Psoas muscle (tissue), 8 donors: ENCODE results near the gene ARSA. TPM values are rescaled to one million over a fixed set of nuclear protein-coding genes. Genes with fewer than 3 reads are reported as not detected.

Source experiments
- ATAC-seq, 4 donors: fragments of 200-7000 bp; cut with Tn5 transposase; one replicate each; pipeline ENCODE4 v1.9.1; 2020; ENCODE audit warnings: moderate library complexity in 3 of 4, mild to moderate bottlenecking in 2 of 4
- DNase-seq, 2 donors: peaks; one replicate each; pipeline ENCODE4 v3.0.0-alpha.2; 2020
- H3K27ac ChIP-seq: fragments of 200-600 bp; one replicate; pipeline ENCODE4 v1.8.0; 2022
- H3K27me3 ChIP-seq, 3 donors: fragments of 200-600 bp in 1 of 3; one replicate each; pipeline versions ENCODE4 v1.6.1 to v1.8.0; 2013 to 2022; ENCODE audit warnings: low read length in 2 of 3, mild to moderate bottlenecking in 2 of 3, moderate library complexity in 1 of 3; ENCODE audit not compliant: insufficient read depth in 3 of 3
- H3K36me3 ChIP-seq, 2 donors: fragments of 200-600 bp in 1 of 2; one replicate each; pipeline versions ENCODE4 v1.6.1 to v1.8.0; 2013 to 2022; ENCODE audit warnings: low read depth in 1 of 2, mild to moderate bottlenecking in 1 of 2, moderate library complexity in 1 of 2; ENCODE audit not compliant: insufficient read depth in 1 of 2
- H3K4me1 ChIP-seq: fragments of 200-600 bp; one replicate; pipeline ENCODE4 v1.8.0; 2022
- H3K4me3 ChIP-seq: fragments of 200-600 bp; one replicate; pipeline ENCODE4 v1.8.0; 2022; ENCODE audit warnings: mild to moderate bottlenecking
- H3K9me3 ChIP-seq: fragments of 200-600 bp; one replicate; pipeline ENCODE4 v1.8.0; 2022
- CTCF ChIP-seq: fragments of 200-600 bp; IDR thresholded peaks from one replicate; pipeline ENCODE4 v1.8.0; 2022; ENCODE audit warnings: antibody characterized with exemption
- WGBS, 3 donors: extraction: QIAGEN DNeasy Blood & Tissue Kit; methylation state at CpG; one replicate each; pipeline versions ENCODE4 v1.1.6 to v1.1.7; 2013; 5-methylcytosine and 5-hydroxymethylcytosine counted together
- intact Hi-C, 2 donors: fragments of 100-400 bp; cut with DNase I; formaldehyde crosslinking; loops; one replicate each; pipeline versions ENCODE4 v1.11.0 to v1.14.2; 2022
- polyA plus RNA-seq, 3 donors: library from polyadenylated mRNA; stranded (reverse); fragments of 200-250 nt; gene quantifications; one replicate each; pipeline ENCODE4 v1.2.3, GENCODE V29; 2013
- total RNA-seq, 4 donors: library from RNA; stranded (reverse); fragmentation: NEBNext Ultra II Directional in 2 of 4; extraction: Animal tissue kit (Norgen Biotek cat#: 25700) in 2 of 4; gene quantifications; one replicate each; pipeline versions ENCODE4 v1.2.1 to v1.2.4, GENCODE V29; 2021 to 2023
- donor health status: healthy with polysubstance abuse.
- donor health status: DM: no; HTN: no; CAD: no; lungs with moderate emphysema.
- donor health status: Bipolar disorder and iron deficiency.
- donor health status: healthy.
- donor health status: DM: yes; HTN: yes; CAD: no.
- donor health status: DM: no; HTN: no; CAD: no.
- donor health status: DM: no; HTN: no; CAD: no.
- donor health status: DM: yes; HTN: yes; CAD: no.

Gene ARSA
- total and polyA plus RNA-seq, 7 donors, result 8.3 to 13.6 (median 9.8) TPM

- H3K9me3 ChIP-seq, result no peaks in the 10 kb centered on the region
- intact Hi-C loops, result no loop called here
- DNase-seq (no peak), ATAC-seq (peak in 3 of 4 donors; percentile 6 to 20 (median 11))
- peak overlapping the region; percentile 49 for H3K27ac ChIP-seq
- peak overlapping the region; percentile 8 for H3K4me3 ChIP-seq
- no peaks in the 10 kb centered on the region for H3K36me3 ChIP-seq
- 56 to 69% (median 69%) methylated on average over 7 to 8 of the region's 8 CpGs for WGBS, 3 donors
- H3K4me1 ChIP-seq, result no peaks in the 10 kb centered on the region
- no peak for TF ChIP-seq CTCF
- H3K27me3 ChIP-seq, result peaks cover 0 to 62% (median 12%) of the 10 kb centered on the region in 3 donors
Observed at GRCh38 chr22:50672041-50672440, 44.1 kb upstream of the ARSA start.

GRCh38 chr22:50671641-50672040 is 43.7 kb upstream of the ARSA start:
- WGBS, 3 donors, result 55 to 65% (median 64%) methylated on average over 11 of the region's 11 CpGs
- intact Hi-C loops, result no loop called here
- ATAC-seq, result peak in 2 of 4 donors; percentile 29 to 36
- H3K4me1 ChIP-seq, result no peaks in the 10 kb centered on the region
- no peak overlapping the region for H3K4me3 ChIP-seq
- TF ChIP-seq CTCF, result no peak
- peak overlapping the region; percentile 49 for H3K27ac ChIP-seq
- peaks cover 0 to 58% (median 12%) of the 10 kb centered on the region in 3 donors for H3K27me3 ChIP-seq
- H3K36me3 ChIP-seq, result no peaks in the 10 kb centered on the region
- no peaks in the 10 kb centered on the region for H3K9me3 ChIP-seq
- no peak for DNase-seq

GRCh38 chr22:50670914-50671538 is 43.1 kb upstream of the ARSA start:
- ATAC-seq (no peak), DNase-seq (no peak)
- intact Hi-C loops, result no loop called here
- Histone ChIP-seq H3K27ac (peak overlapping the region; percentile 49), H3K36me3 (no peaks in the 10 kb centered on the region), H3K27me3 (peaks cover 0 to 55% (median 9%) of the 10 kb centered on the region in 3 donors), H3K4me1 (no peaks in the 10 kb centered on the region), H3K9me3 (no peaks in the 10 kb centered on the region), H3K4me3 (no peak overlapping the region)
- no peak for TF ChIP-seq CTCF
- WGBS, 3 donors, result 59 to 65% (median 64%) methylated on average over 10 of the region's 10 CpGs

- whole genome bisulfite sequencing, 3 donors, result 38 to 48% (median 46%) methylated on average over 4 of the region's 4 CpGs
- Histone ChIP-seq H3K4me1 (no peaks in the 10 kb centered on the region), H3K27ac (peak overlapping the region; percentile 4), H3K4me3 (no peak overlapping the region), H3K9me3 (no peaks in the 10 kb centered on the region), H3K36me3 (no peaks in the 10 kb centered on the region), H3K27me3 (peaks cover 0 to 50% (median 9%) of the 10 kb centered on the region in 3 donors)
- ATAC-seq, result no peak
- intact Hi-C loops, result no loop called here
- DNase-seq, result no peak
- no peak for TF ChIP-seq CTCF
Observed at GRCh38 chr22:50670513-50670912, 42.6 kb upstream of the ARSA start.

GRCh38 chr22:50665738-50666137 is 37.8 kb upstream of the ARSA start:
- no peak overlapping the region for H3K27ac ChIP-seq
- no peaks in the 10 kb centered on the region for H3K4me1 ChIP-seq
- no peaks in the 10 kb centered on the region for H3K36me3 ChIP-seq
- H3K27me3 ChIP-seq, result peaks cover 0 to 24% (median 0%) of the 10 kb centered on the region in 3 donors
- no peak overlapping the region for H3K4me3 ChIP-seq
- H3K9me3 ChIP-seq, result no peaks in the 10 kb centered on the region
- DNase-seq (no peak), ATAC-seq (no peak)
- intact Hi-C loops, result no loop called here
- TF ChIP-seq CTCF, result no peak
- WGBS, 3 donors, result 44 to 53% (median 52%) methylated on average over 2 of the region's 2 CpGs
